Stimulated activated naive B cell treated with anti-CD40 and anti-IgM and Interleukin-4, amounts not matched to agents 10 μg/mL and 1 μg/mL and 100 μg/mL, for 72 hours (primary cell): ENCODE measurements around the gene PGAP6.
A peak's percentile ranks its signal among the peaks of the same experiment; 100 is the strongest.
"Not testable (repeated sequence)": the region's sequence is repeated elsewhere in the genome, so short reads cannot be mapped to it uniquely, and the experiment has no call there.

Experiments
- ATAC-seq, 2 donors: fragments of 150-1000 bp; cut with Tn5 transposase; replicated peaks; 2 replicates each; pipeline ENCODE4 v1.10.0; 2021; ENCODE audit warnings: moderate library complexity in 1 of 2
- DNase-seq: peaks from one replicate; pipeline ENCODE4 v3.0.0; 2021
- H3K27ac Mint-ChIP-seq: one replicate; pipeline ENCODE4 v1.8.0; 2022; ENCODE audit warnings: mild to moderate bottlenecking, mixed read lengths
- H3K27me3 Mint-ChIP-seq, 2 donors: one replicate each; pipeline ENCODE4 v1.8.0; 2022; ENCODE audit warnings: mixed read lengths in 2 of 2
- H3K36me3 Mint-ChIP-seq, 2 donors: one replicate each; pipeline ENCODE4 v1.8.0; 2022; ENCODE audit warnings: mixed read lengths in 2 of 2, mild to moderate bottlenecking in 1 of 2
- H3K4me1 Mint-ChIP-seq, 2 donors: one replicate each; pipeline ENCODE4 v1.8.0; 2022; ENCODE audit warnings: mixed read lengths in 2 of 2, mild to moderate bottlenecking in 1 of 2
- H3K4me3 Mint-ChIP-seq, 2 donors: one replicate each; pipeline ENCODE4 v1.8.0; 2022; ENCODE audit warnings: mild to moderate bottlenecking in 2 of 2, mixed read lengths in 2 of 2, moderate library complexity in 1 of 2
- H3K9me3 Mint-ChIP-seq, 2 donors: one replicate each; pipeline ENCODE4 v1.8.0; 2022; ENCODE audit warnings: mixed read lengths in 2 of 2, mild to moderate bottlenecking in 1 of 2

Gene PGAP6, protein sequence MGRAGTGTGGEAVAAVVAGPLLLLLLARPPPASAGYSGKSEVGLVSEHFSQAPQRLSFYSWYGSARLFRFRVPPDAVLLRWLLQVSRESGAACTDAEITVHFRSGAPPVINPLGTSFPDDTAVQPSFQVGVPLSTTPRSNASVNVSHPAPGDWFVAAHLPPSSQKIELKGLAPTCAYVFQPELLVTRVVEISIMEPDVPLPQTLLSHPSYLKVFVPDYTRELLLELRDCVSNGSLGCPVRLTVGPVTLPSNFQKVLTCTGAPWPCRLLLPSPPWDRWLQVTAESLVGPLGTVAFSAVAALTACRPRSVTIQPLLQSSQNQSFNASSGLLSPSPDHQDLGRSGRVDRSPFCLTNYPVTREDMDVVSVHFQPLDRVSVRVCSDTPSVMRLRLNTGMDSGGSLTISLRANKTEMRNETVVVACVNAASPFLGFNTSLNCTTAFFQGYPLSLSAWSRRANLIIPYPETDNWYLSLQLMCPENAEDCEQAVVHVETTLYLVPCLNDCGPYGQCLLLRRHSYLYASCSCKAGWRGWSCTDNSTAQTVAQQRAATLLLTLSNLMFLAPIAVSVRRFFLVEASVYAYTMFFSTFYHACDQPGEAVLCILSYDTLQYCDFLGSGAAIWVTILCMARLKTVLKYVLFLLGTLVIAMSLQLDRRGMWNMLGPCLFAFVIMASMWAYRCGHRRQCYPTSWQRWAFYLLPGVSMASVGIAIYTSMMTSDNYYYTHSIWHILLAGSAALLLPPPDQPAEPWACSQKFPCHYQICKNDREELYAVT

DNA sequence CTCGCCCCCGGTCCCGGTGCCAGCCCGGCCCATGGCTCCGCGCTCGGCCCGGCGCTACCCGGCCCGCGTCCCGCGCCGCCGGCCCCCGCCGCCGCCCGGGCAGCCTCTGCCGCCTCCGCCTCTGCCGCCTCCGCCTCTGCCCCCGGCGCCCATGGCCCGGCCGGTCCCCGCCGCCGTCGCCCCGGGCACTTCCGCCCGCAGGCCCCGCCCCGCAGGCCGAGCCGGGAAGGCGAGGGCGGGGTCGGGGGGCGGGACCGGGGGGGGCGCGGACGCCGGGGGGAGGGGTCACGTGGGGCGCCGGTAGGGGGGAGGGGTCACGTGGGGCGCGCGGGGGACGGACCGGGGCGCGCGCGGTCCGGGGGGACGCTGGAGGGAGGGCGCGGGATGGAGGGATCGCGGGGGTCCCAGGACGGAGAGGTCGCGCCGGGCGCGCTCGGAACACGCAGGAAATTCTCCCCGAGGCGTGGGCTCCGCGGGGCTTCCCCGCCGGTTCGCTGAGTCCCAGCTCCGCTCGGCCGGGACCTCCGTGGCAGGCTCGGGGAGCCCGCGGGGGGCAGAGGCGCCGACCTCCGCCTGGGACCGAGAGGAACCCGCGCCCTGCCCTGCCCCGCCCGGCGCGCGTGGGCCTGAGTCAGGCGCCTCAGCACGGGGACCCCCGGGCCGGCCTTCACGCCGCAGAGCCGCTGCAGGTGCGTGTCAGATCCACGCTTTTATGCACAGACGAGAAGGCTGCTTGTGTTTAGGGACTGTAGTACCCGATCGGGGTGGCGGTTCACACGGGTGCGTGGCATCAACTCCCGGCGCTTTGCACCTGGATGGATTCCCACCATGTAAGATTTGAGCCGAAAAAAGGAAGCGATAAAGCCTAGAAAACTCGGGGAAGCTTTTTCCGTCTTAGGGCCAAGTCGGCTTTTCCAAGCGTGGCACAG is at the start of gene PGAP6:
Gene PGAP6, minus strand, starts transcription at position 190 of the 929 bp plus-strand sequence. Its CDS starts 157 bp downstream, at position 33.
- Mint-ChIP-seq H3K9me3 (no peaks in the 10 kb centered on the region), H3K27ac (peak within 1 kb of the TSS; percentile 91), H3K4me1 (peaks cover 13 to 48% of the 10 kb centered on the region in 2 donors), H3K27me3 (no peaks in the 10 kb centered on the region), H3K4me3 (peak within 1 kb of the TSS; percentile 87 to 89), H3K36me3 (peaks cover 0 to 1% of the 10 kb centered on the region in 2 donors)
- ATAC-seq = peak; percentile 45 to 69
- DNase-seq = peak; percentile 57

DNA sequence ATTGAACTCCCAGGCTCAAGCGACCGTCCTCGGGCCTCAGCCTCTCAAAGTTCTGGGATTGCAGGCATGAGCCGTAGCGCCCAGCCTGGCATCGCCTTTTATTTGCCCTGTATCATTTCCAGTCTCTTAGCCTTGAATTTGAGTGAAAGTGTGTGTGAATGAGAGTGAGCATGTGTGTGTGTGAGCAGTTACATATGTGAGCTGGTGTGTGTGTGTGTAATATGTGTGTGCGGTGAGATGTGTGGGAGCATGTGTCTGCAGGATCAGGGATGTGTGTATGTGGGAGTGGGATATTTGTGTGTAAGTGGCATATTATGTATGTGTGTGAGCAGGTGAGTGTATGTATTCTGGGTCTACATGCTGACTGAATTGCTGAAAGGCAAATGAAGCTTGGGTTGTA is 49.1 kb upstream of the PGAP6 start:
- Mint-ChIP-seq H3K9me3 (no peaks in the 10 kb centered on the region), H3K4me3 (no peak overlapping the region)

DNA sequence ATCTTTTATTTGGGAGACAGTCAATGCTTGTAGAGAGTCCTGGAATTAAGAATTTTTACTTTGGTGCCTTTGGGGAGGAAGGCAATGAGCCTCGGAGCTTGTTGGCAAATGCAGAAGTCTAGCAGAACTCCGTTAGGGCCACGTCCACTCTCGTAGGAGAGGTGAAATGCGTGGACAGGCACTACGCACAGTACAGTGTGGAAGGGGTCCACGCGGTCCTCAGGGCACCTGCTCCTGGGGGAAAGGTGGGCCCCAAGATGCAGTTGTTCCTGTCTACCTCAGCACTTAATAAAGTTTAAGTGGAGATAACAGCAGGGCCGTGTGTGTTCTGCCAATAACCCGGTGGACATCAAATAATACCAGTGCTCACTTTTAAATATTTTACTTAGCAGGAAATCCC is 45.5 kb upstream of the PGAP6 start:
- Mint-ChIP-seq H3K9me3 (no peaks in the 10 kb centered on the region), H3K27me3 (peaks cover 6 to 13% of the 10 kb centered on the region in 2 donors), H3K27ac (no peak overlapping the region), H3K4me1 (peaks cover 26 to 40% of the 10 kb centered on the region in 2 donors), H3K36me3 (peaks cover 14 to 23% of the 10 kb centered on the region in 2 donors), H3K4me3 (peak overlapping the region; percentile 83 to 88)
- DNase-seq (no peak), ATAC-seq (no peak)

More for the DNA sequence above, 49.1 kb upstream of the PGAP6 start:
- Mint-ChIP-seq H3K36me3 (peaks cover 17 to 31% of the 10 kb centered on the region in 2 donors), H3K27me3 (no peaks in the 10 kb centered on the region), H3K27ac (no peak overlapping the region), H3K4me1 (peaks cover 19 to 23% of the 10 kb centered on the region in 2 donors)
- DNase-seq (no peak), ATAC-seq (no peak)

DNA sequence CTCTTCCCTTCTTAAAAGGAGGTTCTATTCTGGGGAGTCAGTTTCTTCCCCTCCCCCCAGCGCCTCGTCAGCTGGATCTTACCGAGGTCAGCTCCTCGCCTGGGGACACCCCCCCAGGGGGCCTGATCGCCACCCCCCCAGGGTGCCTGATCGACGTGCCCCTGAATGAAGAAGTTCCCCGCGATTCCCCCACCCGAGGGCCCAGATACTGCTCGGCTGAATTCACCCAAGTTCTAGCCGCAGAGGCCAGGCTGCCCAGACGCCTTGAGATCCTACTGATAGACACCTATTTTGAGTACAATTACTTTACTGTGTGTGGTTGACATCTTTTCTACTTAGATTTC is 45.1 kb upstream of the PGAP6 start:
- Mint-ChIP-seq H3K27me3 (peaks cover 6 to 13% of the 10 kb centered on the region in 2 donors), H3K9me3 (no peaks in the 10 kb centered on the region), H3K4me1 (peaks cover 26 to 40% of the 10 kb centered on the region in 2 donors), H3K36me3 (peaks cover 14 to 23% of the 10 kb centered on the region in 2 donors), H3K27ac (peak overlapping the region; percentile 14), H3K4me3 (peak overlapping the region; percentile 83 to 88)
- DNase-seq (no peak), ATAC-seq (no peak)

DNA sequence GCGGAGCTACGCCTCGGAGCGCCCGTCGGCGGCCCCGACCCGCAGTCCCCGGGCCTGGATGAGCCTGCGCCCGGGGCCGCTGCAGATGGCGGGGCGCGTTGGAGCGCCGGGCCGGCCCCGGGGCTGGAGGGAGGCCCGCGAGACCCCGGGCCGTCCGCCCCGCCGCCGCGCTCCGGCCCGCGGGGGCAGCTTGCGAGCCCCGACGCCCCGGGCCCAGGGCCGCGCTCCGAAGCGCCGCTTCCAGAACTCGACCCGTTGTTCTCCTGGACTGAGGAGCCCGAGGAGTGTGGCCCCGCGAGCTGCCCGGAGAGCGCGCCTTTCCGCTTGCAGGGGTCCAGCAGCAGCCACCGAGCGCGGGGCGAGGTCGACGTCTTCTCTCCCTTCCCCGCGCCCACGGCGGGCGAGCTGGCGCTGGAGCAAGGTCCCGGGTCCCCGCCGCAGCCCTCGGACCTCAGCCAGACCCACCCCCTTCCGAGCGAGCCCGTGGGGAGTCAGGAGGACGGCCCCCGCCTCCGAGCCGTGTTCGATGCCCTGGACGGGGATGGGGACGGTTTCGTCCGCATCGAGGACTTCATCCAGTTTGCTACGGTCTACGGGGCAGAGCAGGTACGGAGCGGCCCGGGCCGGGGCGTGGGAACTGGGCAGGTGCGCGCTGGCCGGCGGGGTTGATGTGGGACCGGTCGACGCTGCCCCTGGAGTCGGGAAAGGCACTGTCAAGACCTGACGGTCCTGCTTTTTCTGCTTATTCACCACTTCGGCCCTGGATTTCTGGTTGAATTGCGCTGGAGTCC is 44.5 kb upstream of the PGAP6 start:
- Mint-ChIP-seq H3K9me3 (no peaks in the 10 kb centered on the region), H3K4me1 (peaks cover 26 to 40% of the 10 kb centered on the region in 2 donors), H3K27me3 (peaks cover 6 to 13% of the 10 kb centered on the region in 2 donors), H3K4me3 (peak overlapping the region; percentile 83 to 88), H3K36me3 (peaks cover 14 to 23% of the 10 kb centered on the region in 2 donors), H3K27ac (peak overlapping the region; percentile 56)
- DNase-seq = no peak
- peak; percentile 3 to 29 for ATAC-seq

DNA sequence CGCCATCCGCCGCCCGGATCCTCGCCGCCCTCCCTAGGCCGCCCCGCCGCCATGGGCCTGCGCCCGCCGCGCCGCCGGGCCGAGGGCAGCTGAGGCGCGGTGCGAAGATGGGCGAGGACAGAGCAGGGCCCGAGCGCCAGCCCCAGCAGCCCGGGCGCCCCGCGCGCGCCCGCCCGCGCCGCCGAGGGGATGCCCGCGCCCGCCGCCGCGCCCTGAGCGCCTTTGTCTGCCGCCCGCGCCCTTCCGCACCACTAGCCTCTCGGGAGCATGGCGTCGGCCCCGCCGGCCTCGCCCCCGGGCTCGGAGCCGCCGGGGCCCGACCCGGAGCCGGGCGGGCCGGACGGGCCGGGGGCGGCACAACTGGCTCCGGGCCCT is 43.9 kb upstream of the PGAP6 start:
- no peak overlapping the region for H3K27ac Mint-ChIP-seq
- peaks cover 11 to 19% of the 10 kb centered on the region in 2 donors for H3K36me3 Mint-ChIP-seq
- H3K27me3 Mint-ChIP-seq = peaks cover 6 to 13% of the 10 kb centered on the region in 2 donors
- H3K9me3 Mint-ChIP-seq = no peaks in the 10 kb centered on the region
- peak; percentile 56 to 63 for ATAC-seq
- H3K4me3 Mint-ChIP-seq = peak overlapping the region; percentile 91 to 92
- no peak for DNase-seq
- peaks cover 23 to 40% of the 10 kb centered on the region in 2 donors for H3K4me1 Mint-ChIP-seq

DNA sequence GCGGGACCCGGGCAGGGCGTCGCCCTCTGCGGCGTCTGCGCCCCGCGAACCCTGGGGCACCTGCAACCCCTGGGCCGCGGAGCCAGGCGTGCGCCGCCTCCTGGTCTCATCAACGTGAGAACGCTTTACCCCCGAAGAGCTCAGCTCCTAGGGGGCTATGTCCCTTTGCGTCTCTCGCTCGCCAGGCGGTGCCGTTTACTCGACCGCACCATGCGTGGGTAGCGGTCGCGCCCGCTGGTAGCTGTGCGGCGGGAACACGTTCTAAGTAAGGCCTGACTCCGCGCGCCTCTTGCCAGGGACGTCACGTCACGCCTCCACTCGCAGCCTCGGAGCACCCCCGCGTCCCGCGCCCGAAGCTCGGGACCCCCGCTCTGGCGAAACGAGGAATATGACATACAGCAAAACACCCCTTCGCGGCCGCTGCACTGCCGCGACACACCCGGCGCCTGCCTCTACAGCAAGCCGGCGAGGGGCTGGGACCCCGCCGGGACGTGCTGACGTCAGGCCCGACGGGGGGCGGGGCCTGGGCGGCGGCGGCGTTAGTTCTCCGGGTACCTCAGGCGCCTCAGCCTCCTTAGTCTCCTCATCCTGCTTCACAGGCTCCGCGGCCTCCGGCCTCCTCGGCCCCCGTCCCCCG is 43.4 kb upstream of the PGAP6 start, which contains the start of gene RAB11FIP3:
Gene RAB11FIP3, plus strand, starts transcription at position 568 of the 637 bp plus-strand sequence. CDS start 358 bp downstream, outside the sequence.
- Mint-ChIP-seq H3K4me3 (peak within 1 kb of the TSS; percentile 91 to 92), H3K27ac (peak within 1 kb of the TSS; percentile 93), H3K4me1 (peaks cover 23 to 40% of the 10 kb centered on the region in 2 donors), H3K27me3 (peaks cover 6 to 13% of the 10 kb centered on the region in 2 donors), H3K9me3 (no peaks in the 10 kb centered on the region), H3K36me3 (peaks cover 10 to 19% of the 10 kb centered on the region in 2 donors)
- ATAC-seq = peak; percentile 91 to 94
- DNase-seq = peak; percentile 81

DNA sequence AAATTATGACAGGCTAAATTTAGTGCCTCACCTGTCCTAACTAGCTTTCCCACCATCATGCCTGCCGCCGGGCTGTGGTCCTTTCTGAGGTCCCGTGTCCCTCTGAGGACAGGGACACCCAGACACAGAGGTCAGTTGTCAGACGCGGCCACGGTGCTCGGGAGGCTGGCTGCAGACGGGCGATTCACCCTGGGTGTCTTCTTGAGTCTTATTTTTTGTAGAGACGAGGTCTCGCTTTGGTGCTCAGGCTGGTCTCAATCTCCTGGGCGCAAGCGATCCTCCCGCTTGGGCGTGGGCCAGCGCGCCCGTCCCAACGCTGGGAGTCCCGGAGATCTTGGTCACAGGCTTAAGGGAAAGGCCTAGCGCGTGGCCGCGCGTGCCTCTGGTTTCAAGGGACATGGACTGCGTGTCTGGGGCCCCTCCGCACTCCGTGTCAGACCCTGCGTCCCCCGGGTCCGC is 42.9 kb upstream of the PGAP6 start:
- no peak for ATAC-seq
- Mint-ChIP-seq H3K36me3 (peaks cover 8 to 19% of the 10 kb centered on the region in 2 donors), H3K4me3 (peak overlapping the region; percentile 91 to 92), H3K27ac (peak overlapping the region; percentile 42), H3K4me1 (peaks cover 23 to 40% of the 10 kb centered on the region in 2 donors), H3K9me3 (no peaks in the 10 kb centered on the region), H3K27me3 (peaks cover 6 to 13% of the 10 kb centered on the region in 2 donors)
- DNase-seq = no peak

DNA sequence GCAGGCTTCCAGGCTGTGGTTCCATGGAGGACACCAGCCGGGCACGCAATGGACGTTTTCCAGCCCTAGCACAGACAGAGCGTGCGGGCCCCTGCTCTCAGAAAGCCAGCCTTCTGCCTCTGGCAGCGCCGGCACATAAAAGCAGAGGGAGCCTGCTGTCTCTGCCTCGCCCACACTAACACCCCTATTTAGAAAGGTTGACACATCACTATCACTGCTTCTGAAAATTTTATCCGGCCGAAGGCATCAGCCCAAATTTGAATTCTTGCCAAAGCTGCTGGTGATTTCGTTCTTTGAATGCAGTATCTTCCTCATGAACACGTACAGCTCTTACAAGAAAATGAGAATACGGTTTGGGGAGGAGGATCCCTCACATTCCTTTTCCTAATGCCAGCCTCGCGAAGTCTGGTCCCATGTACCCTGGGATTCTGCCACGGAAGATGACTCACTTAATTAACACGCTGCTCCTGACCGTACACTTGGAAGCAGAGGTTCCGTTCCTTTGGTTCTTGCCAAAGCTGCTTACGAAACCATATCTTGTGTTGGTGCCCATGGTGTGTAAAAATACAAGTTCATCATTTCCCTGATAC is 42.4 kb upstream of the PGAP6 start:
- H3K27me3 Mint-ChIP-seq = peaks cover 6 to 13% of the 10 kb centered on the region in 2 donors
- peak overlapping the region; percentile 42 for H3K27ac Mint-ChIP-seq

DNA sequence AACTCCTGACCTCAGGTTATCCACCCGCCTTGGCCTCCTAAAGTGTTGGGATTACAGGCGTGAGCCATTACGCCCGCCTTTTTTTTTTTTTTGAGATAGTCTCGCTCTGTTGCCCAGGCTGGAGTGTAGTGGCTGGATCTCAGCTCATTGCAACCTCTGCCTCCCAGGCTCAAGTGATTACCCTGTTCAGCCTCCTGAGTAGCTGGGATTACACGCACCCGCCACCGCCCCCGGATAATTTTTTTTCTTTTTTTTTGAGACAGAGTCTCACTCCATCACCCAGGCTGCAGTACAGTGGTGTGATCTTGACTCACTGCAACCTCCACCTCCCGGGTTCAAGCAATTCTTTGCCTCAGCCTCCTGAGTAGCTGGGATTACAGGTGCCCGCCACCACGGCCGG is 40.4 kb upstream of the PGAP6 start:
- H3K36me3 Mint-ChIP-seq, H3K9me3 Mint-ChIP-seq, H3K27ac Mint-ChIP-seq, DNase-seq, H3K4me3 Mint-ChIP-seq, ATAC-seq: not testable (repeated sequence)
- Mint-ChIP-seq H3K27me3 (peaks cover 6 to 13% of the 10 kb centered on the region in 2 donors), H3K4me1 (peaks cover 12 to 22% of the 10 kb centered on the region in 2 donors)

More for the DNA sequence above, 42.4 kb upstream of the PGAP6 start:
- ATAC-seq = no peak
- Mint-ChIP-seq H3K4me3 (peak overlapping the region; percentile 91 to 92), H3K4me1 (peaks cover 23 to 40% of the 10 kb centered on the region in 2 donors), H3K9me3 (no peaks in the 10 kb centered on the region), H3K36me3 (peaks cover 5 to 19% of the 10 kb centered on the region in 2 donors)
- DNase-seq = no peak

DNA sequence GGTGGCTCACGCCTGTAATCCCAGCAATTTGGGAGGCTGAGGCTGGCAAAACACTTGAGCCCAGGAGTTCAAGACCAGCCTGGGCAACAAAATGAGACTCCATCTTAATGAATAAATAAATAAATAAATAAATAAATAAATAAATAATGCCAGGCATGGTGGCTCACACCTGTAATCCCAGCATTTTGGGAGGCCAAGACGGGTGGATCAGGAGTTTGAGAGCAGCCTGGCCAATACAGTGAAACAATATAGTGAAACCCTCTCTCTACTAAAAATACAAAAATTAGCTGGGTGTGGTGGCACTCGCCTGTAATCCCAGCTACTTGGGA is 33.4 kb upstream of the PGAP6 start:
- not testable (repeated sequence) for ATAC-seq, H3K27ac Mint-ChIP-seq, DNase-seq, H3K27me3 Mint-ChIP-seq, H3K4me3 Mint-ChIP-seq, H3K9me3 Mint-ChIP-seq, H3K36me3 Mint-ChIP-seq, H3K4me1 Mint-ChIP-seq

DNA sequence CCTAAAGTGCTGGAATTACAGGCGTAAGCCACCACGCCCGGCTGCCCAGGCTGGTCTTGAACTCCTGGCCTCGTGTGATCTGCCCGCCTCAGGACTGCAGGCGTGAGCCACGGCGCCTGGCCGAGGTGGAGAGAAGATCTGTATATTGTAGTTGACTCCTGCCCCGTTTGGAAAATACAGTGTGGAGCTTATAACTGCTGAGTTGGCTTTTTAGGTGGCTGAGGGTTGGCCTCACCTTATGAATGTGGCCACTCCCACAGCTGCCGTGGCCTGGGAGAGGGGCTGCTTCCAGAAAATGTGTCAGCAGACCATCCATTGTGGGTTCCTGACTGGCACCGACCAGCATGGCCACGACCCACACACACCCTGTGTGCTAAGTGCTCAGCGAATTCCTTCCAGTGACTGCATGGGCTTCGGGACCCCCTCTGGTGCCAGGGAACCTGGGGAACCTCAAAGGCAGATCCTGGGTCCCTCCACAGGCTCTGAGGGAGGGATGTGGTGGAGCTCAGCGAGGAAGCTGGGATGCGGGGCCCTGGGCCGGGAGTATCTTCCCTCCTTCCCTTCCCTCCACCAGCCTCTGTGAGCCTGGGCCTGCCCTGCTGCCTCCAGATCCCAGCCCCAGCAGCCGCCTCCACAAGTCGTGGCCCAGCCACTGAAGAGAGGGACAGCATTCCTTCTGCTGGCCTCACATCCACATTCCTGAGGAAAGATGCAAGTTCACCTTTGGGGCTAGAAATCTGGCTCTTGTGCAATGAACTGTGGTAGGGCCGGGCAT is 32.8 kb upstream of the PGAP6 start:
- Mint-ChIP-seq H3K4me1 (no peaks in the 10 kb centered on the region), H3K4me3 (no peak overlapping the region)
- no peak for DNase-seq

More for the DNA sequence above, 32.8 kb upstream of the PGAP6 start:
- Mint-ChIP-seq H3K36me3 (peaks cover 6 to 12% of the 10 kb centered on the region in 2 donors), H3K27me3 (no peaks in the 10 kb centered on the region), H3K27ac (no peak overlapping the region), H3K9me3 (no peaks in the 10 kb centered on the region)
- no peak for ATAC-seq
